T-helper 9 cell (primary cell): ENCODE data around the gene CFC1.
"Not testable (repeated sequence)": the region's sequence is repeated elsewhere in the genome, so short reads cannot be mapped to it uniquely, and the experiment has no call there.

ENCODE experiments used
- DNase-seq: peaks from one replicate; pipeline ENCODE4 v3.0.0-alpha.2; 2020
- total RNA-seq, 2 donors: gene quantifications; one replicate each; lab custom pipeline; 2026; lab: John Stamatoyannopoulos, UW

CFC1 gene
- total RNA-seq: 0 reads per million in 2 donors

DNA sequence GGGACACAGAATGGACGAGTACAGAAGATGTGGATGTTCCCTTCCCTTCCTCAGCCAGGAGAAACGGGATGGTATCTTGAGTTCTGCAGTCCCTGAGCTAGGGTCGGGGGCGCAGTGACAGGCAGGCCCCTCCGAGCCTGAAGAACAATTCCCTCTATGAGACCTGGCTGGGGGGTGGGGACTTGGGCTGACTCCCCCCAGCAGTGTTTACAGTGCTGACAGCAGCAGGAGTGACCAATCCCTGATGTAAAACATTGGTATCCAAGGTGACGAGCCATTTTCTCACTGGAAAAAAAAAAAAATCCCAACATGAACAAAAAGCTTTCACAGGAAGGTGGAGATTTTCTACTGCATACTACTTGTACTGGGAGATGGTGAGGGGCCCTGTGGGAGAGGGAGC, at the start of gene CFC1:
TSS of gene CFC1 (minus strand) at position 183 of the 400 bp plus-strand sequence. CDS start 288 bp downstream, outside the sequence.
- not testable (repeated sequence) for DNase-seq

DNA sequence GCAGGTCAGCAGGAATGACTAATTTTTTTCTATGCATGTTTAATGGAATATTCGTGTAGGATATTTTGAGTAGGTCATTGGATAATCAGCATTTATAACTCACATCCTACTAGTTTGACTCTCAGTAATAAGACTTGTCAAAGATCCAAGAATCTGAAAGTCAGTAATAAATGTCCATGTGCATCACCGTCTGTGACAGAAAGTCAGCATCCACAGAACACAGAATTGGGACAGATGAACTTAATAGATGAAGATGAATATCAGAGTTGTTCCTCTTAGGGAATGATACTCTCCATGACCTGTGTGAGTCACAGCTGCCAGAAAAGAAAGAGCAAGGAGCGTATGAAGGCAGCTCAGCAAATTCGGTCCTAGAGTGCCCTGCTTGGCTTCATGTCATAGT, 42.3 kb upstream of the CFC1 start:
- DNase-seq: not testable (repeated sequence)

DNA sequence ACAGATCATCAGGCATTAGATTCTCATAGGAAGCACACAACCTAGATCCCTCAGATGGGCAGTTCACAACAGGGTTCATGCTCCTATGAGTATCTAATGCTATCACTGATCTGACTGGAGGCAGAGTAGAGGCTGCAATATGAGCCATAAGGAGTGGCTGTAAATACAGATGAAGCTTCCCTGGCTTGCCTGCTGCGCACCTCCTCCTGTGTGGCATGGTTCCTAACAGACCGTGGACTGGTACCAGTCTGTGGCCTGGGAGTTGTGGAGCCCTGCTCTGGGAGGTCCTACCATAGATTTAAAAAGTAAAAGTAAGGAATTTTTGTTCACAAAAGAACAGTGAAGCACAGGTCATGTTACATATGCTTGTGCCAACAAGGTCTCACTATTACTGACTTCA, 39.6 kb upstream of the CFC1 start:
- DNase-seq: not testable (repeated sequence)

DNA sequence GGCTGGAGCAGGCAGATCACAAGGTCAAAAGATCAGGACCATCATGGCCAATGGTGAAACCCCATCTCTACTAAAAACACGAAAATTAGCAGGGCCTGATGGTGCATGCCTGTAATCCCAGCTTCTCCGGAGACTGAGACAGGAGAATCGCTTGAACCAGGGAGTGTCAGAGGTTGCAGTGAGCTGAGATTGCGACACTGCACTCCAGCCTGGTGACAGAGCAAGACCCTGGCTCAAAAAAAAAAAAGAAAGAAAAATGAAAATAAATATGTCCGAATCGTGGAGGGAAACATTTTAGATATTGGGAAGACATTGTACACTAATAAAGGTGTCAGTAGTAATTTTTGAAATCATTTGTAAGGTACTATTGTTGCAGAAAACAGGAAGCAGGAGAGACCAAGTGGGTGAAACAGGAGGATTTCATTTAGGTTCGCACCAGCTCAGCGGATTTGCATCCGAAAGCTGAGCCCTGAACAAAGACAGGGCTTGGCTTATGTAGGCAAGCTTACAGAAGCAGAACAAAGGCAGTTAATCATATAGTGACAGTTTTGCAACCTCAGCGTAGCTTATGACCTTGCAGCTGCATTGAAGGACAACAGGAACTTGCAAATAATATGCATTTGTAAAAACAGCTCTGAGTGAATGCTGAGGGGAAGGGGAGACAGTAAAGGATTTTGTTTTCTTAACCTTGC, 29.6 kb upstream of the CFC1 start:
- not testable (repeated sequence) for DNase-seq

DNA sequence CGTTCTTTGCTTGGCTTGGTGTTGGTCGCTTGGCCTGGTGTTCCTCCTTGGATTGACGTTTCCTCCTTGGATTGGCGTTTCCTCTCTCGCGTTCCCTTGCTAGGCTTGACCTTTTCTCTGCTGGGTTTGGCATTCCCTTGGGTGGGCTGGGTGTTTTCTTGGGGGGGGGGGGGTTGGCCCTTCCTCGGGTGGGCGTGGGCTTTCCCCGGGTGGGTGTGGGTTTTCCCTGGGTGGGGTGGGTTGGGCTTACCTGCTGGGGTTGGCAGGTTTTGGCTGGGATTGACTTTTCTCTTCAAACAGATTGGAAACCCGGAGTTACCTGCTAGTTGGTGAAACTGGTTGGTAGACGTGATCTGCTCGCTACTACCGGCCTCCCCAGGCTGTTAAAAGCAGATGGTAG, 11.8 kb upstream of the CFC1 start, which contains the start of gene POTEJ:
TSS of gene POTEJ (plus strand) at position 301 of the 400 bp plus-strand sequence. CDS start at position 394, 93 bp downstream.
- not testable (repeated sequence) for DNase-seq

DNA sequence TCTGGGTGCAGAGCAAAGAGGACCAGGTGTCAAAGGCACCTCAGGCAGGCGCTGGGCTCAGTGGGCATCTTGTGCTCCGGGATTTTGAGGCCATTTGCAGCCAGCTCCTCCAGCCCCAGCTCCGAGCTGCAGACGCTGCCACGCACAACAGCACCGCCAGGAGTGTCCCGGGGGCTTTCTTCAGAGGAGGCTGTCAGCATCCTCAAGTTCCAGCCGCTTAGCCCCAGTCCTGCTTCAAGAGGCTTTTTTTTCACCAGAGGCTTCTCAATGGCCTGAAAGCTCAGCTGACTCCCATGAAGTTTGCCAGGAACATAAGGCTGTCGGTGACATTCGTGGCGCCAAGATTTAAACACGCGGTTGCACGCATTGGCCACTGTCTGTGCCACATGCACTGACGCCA, 11.1 kb upstream of the CFC1 start:
- DNase-seq: not testable (repeated sequence)

DNA sequence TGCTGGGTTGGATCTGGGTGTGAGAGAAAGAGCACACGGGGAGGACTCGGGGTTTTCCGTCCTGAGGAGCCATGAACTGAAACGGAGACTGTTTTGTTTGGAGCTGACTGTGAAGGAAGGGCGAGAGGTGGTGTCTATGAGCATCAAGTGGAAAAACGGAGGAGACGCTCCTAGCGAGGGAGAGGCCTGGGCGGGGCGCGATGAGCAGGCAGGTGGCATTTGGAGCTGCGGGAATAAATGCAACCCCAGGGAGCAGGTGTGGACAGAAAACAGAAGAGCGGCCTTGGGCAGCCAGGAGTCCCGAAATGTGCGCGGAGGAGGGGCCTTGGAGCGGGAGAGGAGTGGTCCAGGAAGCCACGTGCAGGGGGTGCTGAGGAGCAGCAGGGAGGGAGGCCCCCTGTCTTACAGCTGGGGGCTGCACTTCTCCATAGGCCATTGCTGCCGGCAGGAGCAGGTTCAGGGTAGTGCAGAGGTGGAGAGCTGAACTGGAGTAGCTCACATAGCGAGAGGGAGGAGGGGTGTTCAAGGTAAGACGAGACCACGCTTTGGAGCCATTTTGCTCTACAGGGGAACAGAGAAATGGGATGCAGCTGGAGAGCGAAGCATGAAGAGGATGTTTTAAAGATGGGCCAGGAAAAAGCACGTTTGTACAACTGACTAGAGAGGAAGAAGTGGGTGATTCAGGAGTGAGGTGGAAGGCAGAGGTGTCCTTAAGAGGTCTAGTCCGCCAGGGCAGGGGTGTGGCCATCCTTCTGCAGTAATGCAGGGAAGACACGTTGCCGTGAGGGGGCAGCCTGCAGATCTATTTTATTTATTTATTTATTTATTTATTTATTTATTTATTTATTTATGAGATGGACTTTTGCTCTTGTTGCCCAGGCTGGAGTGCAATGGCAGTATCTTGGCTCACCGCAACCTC, 9.9 kb upstream of the CFC1 start:
- not testable (repeated sequence) for DNase-seq

DNA sequence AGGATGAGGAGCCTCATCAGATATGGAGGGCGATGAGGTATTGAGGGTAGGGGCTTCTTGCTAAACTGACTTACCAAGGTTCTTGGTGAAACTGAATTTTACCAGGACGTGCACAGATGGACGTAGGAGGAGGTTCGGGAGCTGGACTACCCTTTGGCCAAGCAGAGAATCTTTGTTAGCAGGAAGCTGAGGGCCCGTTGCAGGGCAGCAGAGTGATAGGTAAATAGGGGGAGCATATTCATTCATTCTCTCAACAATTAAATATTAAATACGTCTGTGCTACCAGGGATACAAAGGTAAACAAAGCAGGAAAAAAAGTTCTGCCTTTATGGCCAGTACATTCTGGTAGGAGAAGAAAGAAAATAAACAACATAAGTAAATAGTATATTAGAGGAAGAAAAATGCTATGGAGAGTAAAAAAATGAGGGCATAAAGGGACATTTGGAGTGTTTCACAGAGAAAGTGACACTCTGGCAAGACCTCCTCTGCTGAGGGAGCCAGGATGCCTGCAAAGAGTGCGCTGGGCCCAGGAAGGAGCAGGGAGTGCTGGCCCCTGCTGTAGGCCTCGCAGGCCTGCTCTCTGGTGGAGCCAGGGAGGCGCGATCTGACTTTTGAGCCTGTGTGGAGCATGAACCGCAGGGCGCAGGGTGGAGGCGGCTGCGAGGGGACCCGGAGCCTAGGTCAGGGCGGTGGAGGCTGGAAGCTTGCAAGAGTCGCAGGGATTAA, 9.1 kb upstream of the CFC1 start:
- not testable (repeated sequence) for DNase-seq

DNA sequence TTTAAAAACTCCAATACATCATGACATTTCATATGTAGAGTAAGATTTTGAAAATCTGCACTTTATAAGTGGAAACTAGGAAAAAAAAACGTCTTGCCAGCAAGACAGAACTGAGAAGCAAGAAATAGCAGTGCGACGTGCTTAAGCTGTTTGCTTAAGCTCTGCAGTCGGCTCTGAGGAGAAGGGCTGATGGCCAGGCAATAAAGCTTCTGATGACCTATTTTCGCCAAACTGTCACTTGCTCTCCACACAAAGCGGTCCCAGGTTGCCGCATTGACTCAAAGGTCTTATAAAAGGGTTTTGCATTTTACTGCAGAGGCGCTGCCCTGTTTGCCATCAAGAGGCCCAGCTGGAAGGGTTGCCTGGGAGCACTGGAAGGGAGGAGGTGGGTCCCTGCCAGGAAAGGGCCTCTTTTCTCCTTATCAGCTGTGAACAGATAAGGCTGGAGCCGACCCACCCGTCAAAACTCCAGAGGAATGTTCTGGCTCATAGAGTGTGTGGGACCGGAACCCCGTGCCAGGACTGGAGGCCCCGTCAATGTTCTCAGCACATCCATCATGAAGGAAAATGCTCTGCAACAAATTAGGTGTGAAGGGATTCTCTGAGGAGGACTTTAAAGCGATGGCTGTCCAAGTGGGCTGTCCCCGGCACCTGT, 2.4 kb upstream of the CFC1 start:
- not testable (repeated sequence) for DNase-seq

DNA sequence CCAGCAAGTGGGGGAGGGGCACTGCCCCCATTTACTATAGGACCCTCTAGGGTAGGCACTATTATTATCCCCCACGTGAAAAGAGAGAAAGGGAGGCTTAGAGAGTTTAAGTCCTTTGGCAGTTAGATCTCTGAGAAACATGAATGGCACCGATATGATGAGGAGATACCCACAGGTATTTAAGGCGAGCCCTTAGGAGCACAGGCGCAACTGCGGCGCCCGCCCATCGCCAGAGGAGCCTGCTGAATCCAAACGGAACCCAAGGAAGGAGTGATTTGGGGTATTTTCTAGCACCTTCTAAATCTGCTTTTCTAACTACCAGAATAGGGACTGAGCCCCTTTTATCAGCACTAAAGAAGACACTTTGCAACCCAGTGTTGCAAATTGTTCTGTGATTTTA, 551 bp upstream of the CFC1 start:
- not testable (repeated sequence) for DNase-seq

DNA sequence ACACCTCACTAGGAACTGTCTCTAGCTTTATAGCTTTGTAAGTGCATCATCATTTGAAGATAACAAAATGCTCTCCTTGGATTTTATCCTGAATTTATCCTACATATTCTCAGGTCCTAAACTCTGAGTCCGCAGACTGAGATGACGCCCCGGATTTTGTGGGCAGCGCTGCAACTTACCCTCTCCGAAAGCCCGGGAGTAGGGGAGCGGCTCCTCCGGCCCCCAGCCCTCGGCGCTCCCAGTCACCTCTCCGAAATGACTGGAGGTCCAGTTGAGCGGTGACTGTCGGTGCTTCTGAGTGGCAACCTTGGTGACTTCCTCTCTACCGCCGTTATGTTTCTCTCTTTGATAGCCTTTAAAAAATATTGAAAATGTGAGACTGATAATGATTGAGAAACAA, 912 bp downstream of the CFC1 start:
- not testable (repeated sequence) for DNase-seq

DNA sequence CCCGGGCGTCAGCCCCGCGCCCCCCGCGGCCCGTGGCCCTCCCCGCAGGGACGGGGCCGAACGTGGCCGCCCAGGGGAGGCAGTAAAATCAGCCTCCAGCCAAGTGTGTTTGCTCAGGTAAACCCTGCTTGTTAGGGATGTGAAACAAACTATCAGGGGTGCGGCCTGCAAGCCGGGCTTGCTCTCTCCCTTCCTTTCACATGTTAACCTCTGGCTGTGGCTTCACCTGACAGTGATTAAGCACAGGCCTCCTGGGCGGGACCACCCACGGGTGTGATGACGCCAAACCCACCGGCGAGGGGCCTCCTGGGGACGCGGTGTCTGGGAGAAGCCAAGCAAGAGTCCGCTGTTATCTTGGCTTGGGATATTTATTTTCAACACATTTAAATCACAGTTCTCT, 1.4 kb downstream of the CFC1 start:
- DNase-seq: not testable (repeated sequence)

DNA sequence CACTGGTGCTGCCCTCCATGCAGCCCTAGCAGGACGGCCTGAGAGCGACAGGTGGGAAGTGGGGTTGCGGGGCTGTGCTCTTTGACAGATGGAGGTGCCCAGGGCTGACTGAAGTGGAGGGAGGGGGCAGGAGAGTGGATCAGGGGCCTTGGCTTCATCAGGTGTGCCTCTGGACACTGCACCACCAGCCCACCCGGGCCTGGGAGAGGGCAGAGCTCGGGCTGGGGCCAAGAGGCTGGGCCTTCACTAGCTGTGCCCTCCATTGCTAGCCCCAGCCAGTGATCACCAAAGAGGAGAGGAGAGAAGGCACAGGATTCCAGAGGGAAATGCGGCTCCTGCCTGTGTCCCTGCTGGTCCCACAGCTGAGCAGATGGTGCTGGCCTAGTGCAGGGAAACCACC, 2.6 kb downstream of the CFC1 start:
- not testable (repeated sequence) for DNase-seq

DNA sequence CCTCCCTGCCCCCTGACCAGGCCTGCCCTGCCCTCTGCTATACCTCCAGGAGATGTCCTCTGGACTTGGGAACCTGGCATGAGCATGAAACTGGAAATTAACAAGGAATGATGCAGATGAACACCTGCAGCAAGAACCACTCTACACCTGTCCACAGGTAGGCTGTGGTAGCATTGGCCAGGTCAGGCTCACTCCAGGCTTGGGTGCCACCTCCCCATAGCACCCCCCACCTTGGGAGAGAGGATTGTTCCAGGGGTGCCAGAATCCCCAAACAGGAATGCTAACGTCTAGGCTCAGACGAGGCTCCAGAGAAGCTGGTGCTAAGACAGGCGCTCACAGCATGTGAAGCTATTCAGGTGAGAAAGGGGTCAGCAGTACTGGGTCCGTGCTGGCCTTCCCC, 5.4 kb downstream of the CFC1 start:
- not testable (repeated sequence) for DNase-seq

DNA sequence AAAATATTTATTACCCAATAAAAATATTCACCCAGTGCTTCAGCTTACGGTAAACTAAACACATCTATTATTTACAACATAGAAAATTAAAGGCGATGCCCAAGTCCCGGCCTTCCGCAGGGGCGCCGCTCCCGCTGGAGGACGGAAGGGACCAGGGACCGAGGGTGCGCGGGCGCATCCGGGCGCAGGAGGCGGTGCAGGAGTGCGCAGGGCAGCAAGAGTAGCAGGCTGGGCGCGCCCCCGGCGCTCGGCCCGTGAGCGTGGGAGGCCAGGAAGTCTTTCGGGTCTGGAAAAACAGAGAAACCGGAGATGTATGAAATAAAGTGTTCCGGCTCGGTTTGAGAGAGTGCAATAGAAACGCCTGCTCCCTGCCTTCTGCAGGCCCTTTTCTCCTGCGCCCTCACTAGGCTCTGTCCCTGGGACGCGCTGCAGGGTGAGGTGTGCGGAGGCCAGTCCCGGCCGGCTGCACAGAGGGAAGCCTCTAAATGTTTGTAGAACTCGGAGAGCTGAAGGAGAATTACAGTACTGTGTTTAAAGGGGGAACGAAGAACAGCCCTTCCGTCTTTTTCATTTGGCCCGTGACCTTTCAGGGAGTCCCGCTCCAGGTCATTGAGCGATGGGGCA, 6.5 kb downstream of the CFC1 start:
- not testable (repeated sequence) for DNase-seq

DNA sequence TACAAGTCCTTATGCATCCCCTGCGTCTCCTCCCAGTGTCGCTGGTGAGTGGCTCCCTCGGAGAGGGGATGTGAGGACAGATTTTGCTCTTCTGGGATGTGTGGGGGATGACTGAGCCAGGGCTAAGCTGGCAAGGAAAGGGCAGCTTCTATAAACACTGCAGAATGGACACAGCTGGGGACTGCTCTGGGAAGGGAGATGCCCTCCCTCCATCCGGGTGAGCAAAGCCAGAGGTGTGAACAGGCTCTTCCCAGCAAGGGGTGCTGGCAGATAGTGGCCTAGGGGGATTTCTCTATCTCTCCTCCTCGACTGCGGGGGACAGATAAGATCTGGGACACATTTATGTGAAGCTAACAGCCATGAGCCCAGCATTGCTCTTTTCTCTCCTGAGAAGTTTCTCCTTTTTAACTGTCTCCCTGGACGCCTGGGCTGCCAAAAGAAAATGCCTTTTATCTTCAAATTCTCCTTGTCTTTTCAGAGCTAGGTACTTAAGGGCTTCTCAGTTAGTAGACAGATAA, 8.5 kb downstream of the CFC1 start:
- not testable (repeated sequence) for DNase-seq

DNA sequence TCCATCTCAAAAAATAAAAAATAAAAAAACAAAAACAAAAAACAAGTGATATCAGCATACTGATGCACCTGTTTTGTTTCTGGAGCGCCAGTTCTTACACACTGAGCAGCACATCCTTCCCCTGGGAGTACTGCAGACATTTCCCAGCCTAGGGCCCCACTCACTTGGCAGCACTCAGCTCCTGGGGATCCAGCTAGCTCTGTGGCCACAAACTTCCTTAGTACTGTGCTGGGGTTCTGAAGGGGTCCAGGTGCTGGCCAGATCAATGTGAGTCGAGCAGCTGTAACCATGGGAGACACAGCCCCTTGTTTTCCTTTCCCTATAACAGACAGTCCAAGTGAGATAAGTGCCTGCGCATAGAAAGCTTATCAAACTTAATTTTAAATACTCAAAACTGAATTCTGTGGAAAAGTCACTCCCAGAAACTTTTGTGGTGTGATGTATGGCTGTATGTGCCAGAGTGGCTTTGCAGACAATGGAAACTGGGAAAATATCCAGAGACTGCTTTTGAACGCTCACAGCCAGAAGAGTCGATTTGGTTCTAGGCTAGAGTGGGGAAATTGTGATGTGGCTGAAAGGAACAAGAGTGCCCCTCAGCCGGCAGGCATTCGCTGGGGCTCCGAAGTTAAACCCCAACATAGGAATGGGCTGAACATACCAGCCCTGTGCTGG, 9.1 kb downstream of the CFC1 start:
- not testable (repeated sequence) for DNase-seq

DNA sequence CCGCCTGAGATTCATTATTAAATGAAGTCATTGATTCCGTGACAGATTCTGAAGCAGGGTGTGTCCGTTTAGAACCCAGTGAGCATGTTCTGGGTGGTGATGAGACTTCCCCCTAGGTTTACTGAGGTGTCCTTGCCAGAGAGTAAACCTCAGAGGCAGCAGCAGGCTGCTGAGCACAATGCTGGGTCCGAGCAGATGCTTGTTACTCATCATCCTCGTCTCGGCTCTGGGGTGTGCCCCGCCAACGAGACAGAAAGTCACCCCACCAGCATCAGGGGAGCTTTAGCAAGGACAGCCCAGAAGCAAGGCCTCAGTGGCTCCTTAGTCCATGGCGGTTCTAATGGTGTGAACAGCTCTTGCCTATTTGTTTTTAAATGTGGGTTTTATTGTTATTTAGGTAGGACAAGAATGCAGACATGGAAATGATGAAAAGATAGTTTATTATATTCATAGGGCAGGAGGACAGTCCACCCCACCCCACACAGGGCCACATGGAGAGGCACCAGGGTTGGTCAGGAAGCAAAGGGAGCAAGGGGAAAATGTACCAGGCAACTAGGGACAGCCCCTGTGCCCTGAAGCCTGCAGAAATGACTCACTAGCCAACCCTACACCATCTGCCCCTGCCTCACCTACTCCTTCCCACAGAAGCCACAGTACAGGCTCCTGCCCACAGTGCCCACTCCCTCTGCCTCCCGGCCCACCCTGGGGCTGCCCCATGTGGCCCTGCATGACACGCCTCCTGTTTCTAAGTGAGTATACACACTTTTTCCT, 10.5 kb downstream of the CFC1 start:
- not testable (repeated sequence) for DNase-seq

DNA sequence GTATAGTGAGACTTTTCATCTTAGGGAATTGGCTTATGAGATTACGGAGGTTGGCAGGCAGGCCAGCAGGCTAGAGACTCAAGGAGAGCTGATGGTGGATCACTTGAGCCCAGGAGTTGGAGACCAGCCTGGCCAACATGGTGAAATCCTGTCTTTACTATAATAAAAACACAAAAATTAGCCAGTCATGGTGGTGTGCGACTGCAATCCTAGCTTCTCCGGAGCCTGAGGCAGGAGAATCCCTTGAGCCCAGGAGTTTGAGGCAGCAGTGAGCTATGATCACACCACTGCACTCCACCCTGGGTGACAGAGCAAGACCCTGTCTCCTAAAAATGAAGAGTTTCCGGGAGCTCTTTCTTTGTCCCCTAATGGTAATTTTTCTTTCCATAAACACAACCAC, 14.6 kb downstream of the CFC1 start:
- not testable (repeated sequence) for DNase-seq

DNA sequence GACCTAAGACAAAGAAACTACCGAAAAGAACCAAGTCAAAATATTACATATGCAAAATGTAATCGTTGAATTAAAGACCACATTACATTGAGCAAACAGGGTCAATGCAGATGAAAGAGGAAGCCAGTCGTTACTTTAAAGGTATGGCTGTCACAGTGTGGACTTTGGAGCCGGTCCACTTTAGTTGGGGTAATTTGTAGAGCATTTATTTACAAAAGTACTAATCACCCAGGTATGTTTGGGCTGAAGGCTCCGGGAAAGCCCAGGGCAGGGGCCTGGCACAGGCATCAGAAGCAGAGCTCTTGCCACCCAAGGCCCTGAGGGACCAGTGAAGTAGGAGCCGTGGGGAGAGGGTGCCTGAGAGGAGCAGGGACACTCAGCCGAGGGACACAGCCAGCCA, 15.8 kb downstream of the CFC1 start:
- not testable (repeated sequence) for DNase-seq
